MV-4-11 (cell line): Measurements from ENCODE around the gene WDSUB1.
A peak's percentile ranks its signal among the peaks of the same experiment; 100 is the strongest.

Experiments
- DNase-seq: peaks from one replicate; lab custom pipeline; 2025; lab: John Stamatoyannopoulos, UW

The WDSUB1 gene

DNA sequence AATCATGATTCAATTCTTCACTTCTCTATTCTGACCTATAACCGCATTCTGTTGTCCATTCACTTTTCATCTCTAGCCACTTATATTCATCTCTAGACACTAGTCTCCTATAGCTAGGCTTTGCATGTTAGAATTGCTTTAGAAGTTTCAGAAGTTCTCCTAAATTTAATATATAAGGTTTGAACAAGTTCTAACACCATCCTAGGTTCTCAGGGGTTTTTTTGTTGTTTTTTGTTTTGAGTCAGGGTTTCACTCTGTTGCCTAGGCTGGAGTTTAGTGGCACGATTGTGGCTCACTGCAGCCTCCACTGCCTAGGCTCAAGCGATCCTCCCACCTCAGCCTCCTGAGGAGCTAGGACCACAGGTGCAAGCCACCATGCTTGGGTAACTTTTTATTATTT is 19.9 kb downstream of the WDSUB1 start:
- DNase-seq = no peak

DNA sequence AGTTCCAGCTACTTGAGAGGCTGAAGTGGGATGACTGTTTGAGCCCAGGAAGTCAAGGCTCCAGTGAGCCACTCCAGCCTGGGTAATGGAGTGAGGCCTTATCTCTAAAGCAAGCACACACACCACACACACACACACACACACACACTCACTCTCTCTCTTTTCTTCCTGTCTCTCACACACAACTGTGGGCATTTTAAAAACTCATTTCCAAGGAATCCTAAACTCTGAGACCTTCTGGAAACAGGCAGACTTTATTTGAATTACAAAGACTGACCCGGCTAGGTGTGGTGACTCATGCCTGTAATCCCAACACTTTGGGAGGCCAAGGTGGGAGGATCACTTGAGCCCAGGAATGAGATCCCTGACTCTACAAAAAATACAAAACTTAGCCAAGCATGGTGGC is 21.3 kb downstream of the WDSUB1 start:
- no peak for DNase-seq

- no peak for DNase-seq
Observed at GRCh38 chr2:159262904-159263303, 23.6 kb downstream of the WDSUB1 start.

DNA sequence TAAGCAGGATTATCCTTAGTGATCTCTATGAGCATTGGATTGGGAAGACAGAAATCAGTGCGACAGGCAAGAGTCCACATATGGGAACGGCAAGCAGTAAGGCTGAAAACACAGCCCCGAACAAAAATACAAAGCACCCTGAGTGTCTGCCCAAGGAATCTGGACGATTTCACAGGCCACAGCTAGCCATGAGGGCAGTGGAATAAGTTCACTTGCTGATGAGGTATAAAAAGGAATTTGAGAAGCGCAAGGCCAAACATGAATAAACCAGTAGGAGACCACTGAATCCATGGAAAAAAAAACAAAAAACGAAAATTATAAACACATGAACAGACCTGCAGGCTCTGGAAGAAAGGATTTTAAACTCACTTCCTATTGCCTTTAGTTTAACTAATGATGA is 24.3 kb downstream of the WDSUB1 start:
- DNase-seq = no peak

GRCh38 chr2:159256159-159256558 is 30.3 kb downstream of the WDSUB1 start:
- no peak for DNase-seq

GRCh38 chr2:159252905-159253304 is 33.6 kb downstream of the WDSUB1 start:
- no peak for DNase-seq

- DNase-seq = no peak
Observed at GRCh38 chr2:159251296-159252173, 35.0 kb downstream of the WDSUB1 start.

DNA sequence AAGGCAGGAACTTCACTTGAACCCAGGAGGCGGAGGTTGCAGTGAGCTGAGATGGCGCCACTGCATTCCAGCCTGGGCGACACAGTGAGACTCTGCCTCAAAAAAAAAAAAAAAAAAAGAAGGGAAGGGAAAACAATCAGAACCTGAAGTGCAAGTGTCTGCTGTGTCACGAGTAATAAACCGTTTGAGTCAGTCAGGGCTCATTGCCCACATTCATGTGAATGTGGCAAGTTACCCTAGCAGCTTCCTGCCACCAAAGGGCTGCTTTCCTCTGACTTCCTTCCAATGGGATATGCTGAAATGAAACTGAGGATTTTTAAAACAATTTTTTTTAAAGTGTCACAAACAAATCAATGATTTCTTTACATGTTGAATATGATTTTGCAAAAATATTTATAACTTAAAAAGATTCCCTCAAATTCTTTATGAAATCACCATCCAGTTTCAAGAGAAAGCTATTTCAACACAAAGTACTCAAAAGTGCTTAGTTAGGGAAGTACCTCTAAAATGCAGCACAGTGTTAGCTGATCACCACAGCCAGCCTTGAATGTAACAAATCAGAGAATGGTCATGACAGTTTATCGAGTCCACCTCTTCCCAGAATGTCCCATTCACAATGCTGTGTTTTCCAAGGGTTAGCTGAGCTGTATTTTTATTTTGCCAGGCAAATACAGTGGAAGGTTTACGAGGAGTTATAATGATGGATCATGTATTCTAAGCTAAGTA is 36.4 kb downstream of the WDSUB1 start:
- peak; percentile 88 for DNase-seq

DNA sequence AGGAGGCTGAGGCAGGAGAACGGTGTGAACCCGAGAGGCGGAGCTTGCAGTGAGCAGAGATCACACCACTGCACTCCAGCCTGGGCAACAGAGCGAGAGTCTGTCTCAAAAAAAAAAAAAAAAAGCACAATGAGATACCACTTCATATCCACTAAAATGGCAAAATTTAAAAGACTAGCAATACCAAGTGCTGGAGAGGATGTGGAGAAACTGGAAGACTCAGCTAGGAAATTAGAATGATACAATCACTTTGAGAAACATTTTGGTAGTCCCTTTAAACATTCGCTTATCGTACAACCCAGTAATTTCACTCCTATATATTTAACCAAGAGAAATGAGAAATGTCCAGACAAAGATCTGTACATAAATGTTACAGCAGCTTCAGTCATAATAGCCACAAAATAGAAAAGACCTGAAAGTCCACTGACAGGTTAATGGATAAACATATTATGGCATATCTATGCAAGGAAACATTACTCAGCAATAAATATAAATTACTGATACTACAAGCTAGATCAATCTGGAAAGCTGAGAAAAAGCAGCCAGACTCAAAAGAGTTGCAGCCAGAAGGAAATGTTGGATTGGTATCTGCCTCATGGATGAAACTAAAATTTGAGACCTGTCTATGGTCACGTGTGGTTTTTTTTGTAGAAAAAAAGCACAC is 40.0 kb downstream of the WDSUB1 start:
- no peak for DNase-seq

GRCh38 chr2:159243529-159243928 is 43.0 kb downstream of the WDSUB1 start:
- DNase-seq = no peak

GRCh38 chr2:159234868-159235267 is 51.6 kb downstream of the WDSUB1 start:
- DNase-seq = no peak

GRCh38 chr2:159232456-159233170 is 53.9 kb downstream of the WDSUB1 start:
- DNase-seq = no peak

DNA sequence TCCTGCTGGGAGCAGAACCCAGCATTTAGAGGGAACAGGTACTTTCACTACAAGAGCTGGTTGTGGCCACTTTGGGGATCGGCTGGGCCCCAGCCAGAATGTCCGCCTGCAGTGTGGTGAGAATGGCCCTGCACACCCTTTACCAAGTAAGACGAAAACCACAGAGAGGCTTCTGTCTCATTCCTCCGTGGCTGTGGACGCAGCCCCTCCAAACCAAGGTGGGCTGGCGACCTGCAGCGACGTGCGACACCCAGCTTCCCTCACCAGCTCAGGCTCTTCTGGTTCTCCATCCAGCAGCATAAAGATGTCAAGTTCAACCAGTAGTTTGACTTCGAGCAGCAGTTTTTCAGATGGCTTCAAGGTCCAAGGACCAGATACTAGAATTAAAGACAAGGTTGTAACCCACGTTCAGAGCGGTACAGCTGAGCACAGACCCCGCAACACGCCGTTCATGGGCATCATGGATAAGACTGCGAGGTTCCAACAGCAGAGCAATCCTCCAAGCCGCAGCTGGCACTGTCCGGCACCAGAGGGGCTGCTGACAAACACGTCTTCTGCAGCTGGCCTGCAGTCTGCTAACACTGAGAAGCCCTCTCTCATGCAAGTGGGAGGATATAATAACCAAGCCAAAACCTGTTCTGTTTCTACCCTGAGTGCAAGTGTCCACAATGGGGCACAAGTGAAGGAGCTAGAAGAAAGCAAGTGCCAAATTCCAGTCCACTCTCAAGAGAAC is 56.2 kb downstream of the WDSUB1 start:
- DNase-seq = no peak

GRCh38 chr2:159229476-159230144 is 56.9 kb downstream of the WDSUB1 start:
- DNase-seq = no peak

- DNase-seq = no peak
Observed at GRCh38 chr2:159228081-159228581, 58.4 kb downstream of the WDSUB1 start.

GRCh38 chr2:159227467-159227866 is 59.0 kb downstream of the WDSUB1 start:
- DNase-seq = no peak

GRCh38 chr2:159226608-159227385 is 59.7 kb downstream of the WDSUB1 start:
- DNase-seq = no peak

DNA sequence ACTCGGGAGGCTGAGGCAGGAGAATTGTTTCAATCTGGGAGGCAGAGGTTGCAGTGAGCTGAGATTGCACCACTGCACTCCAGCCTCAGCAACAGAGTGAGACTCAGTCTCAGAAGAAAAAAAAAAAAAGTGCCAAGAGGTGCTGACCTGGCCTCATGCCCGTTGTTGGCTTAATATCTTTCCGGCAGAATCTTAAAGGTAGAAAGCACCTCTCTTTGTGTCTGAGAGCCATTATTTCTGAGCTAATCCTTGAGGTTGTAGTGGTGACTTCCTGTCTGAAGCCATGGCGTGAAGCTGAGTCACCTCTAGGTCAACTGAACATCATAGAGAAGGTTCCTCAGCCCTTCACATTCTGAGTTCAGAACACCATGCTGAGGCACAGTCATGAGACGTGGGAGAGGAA is 60.4 kb downstream of the WDSUB1 start:
- DNase-seq = peak; percentile 52

- DNase-seq = no peak
Observed at GRCh38 chr2:159225025-159226016, 61.2 kb downstream of the WDSUB1 start.
